D721Med (cell line): ENCODE data around the gene MUC20.
"Not testable (repeated sequence)": the region's sequence is repeated elsewhere in the genome, so short reads cannot be mapped to it uniquely, and the experiment has no call there.

ENCODE experiments used
- DNase-seq: peaks from one replicate; pipeline ENCODE4 v3.0.0; 2011; ENCODE audit warnings: low spot score; ENCODE audit not compliant: insufficient read length
- FAIRE-seq: peaks from 2 replicates; lab custom pipeline; 2011; peaks lifted over from hg19 to GRCh38; lab: Jason Lieb, UNC
- CTCF ChIP-seq: IDR thresholded peaks from 2 replicates; pipeline ENCODE4 v1.5.1; 2012; ENCODE audit warnings: mild to moderate bottlenecking, control low read depth; ENCODE audit not compliant: insufficient read depth; ENCODE audit errors: missing control alignments

Gene MUC20

GRCh38 chr3:195727606-195728195 is 6.9 kb downstream of the MUC20 start:
- DNase-seq (no peak), FAIRE-seq (no peak)
- TF ChIP-seq CTCF: no peak

- not testable (repeated sequence) for DNase-seq, FAIRE-seq
These were observed 8.0 kb downstream of the MUC20 start for GRCh38 chr3:195728789-195729188.

- FAIRE-seq: no peak
- no peak for TF ChIP-seq CTCF
- no peak for DNase-seq
These were observed 8.9 kb downstream of the MUC20 start for GRCh38 chr3:195729476-195730251.

GRCh38 chr3:195731356-195731905 is 10.7 kb downstream of the MUC20 start:
- no peak for TF ChIP-seq CTCF
- FAIRE-seq (no peak), DNase-seq (no peak)

GRCh38 chr3:195732940-195733339 is 12.2 kb downstream of the MUC20 start:
- no peak for TF ChIP-seq CTCF
- FAIRE-seq (no peak), DNase-seq (no peak)

- DNase-seq (no peak), FAIRE-seq (no peak)
- TF ChIP-seq CTCF: no peak
These were observed 14.4 kb downstream of the MUC20 start for GRCh38 chr3:195735036-195735695.

GRCh38 chr3:195736866-195737490 is 16.2 kb downstream of the MUC20 start:
- FAIRE-seq: no peak
- no peak for TF ChIP-seq CTCF
- no peak for DNase-seq

GRCh38 chr3:195737782-195738181 is 17.0 kb downstream of the MUC20 start:
- not testable (repeated sequence) for DNase-seq, FAIRE-seq
